ENCODE measurements around the gene KREMEN1.

The KREMEN1 gene

GRCh38 chr22:29053048-29053702, 19.7 kb upstream of the KREMEN1 start:
- WGBS (ENCODE audit: extremely low coverage, insufficient coverage, low lambda C conversion rate), result no CpG with 5 or more reads among the region's 8 CpGs
- H2AK5ac ChIP-seq (ENCODE audit: low read length), result no peak overlapping the region
- H3K4me2 ChIP-seq (ENCODE audit: low read length), result no peak overlapping the region
- no peak overlapping the region for H2BK15ac ChIP-seq (replicated peaks; ENCODE audit: low read depth)
- H3K56ac ChIP-seq (ENCODE audit: low read length), result no peak overlapping the region
- no peak overlapping the region for H3K4ac ChIP-seq (ENCODE audit: low read depth, low read length)
- no peaks in the 10 kb centered on the region for H3K79me2 ChIP-seq (ENCODE audit: control insufficient read depth, insufficient read depth, low read length)
- no peak overlapping the region for H3K23ac ChIP-seq (ENCODE audit: low read length)
- no peak overlapping the region for H4K5ac ChIP-seq (ENCODE audit: low read length)
- no peak overlapping the region for H3K27ac ChIP-seq (ENCODE audit: low read depth, low read length)
- no peaks in the 10 kb centered on the region for H3K27me3 ChIP-seq (ENCODE audit: insufficient read depth, low read length, poor library complexity)
- no peak overlapping the region for H3K18ac ChIP-seq (ENCODE audit: low read length)
- DNase-seq, result no peak
- no peak overlapping the region for H2BK120ac ChIP-seq (ENCODE audit: low read depth, low read length)
- H3K4me1 ChIP-seq (ENCODE audit: control insufficient read depth, low read depth, low read length), result peaks cover 5% of the 10 kb centered on the region
- no peak overlapping the region for H3K4me3 ChIP-seq (ENCODE audit: low read length)
- peaks cover 2% of the 10 kb centered on the region for H3K36me3 ChIP-seq (ENCODE audit: control insufficient read depth, insufficient read depth, low read length)
- no peaks in the 10 kb centered on the region for H3K79me1 ChIP-seq (ENCODE audit: low read length)
- H3K9ac ChIP-seq (ENCODE audit: low read length), result no peak overlapping the region
- H4K8ac ChIP-seq (ENCODE audit: low read depth, low read length), result no peak overlapping the region
- H2BK5ac ChIP-seq (ENCODE audit: low read length), result no peak overlapping the region

GRCh38 chr22:29054251-29054767, 18.5 kb upstream of the KREMEN1 start:
- Histone ChIP-seq H3K36me3 (ENCODE audit: control insufficient read depth, insufficient read depth, low read length) (no peaks in the 10 kb centered on the region), H2BK15ac (replicated peaks; ENCODE audit: low read depth) (no peak overlapping the region), H3K79me2 (ENCODE audit: control insufficient read depth, insufficient read depth, low read length) (no peaks in the 10 kb centered on the region), H3K18ac (ENCODE audit: low read length) (no peak overlapping the region), H3K4me1 (ENCODE audit: control insufficient read depth, low read depth, low read length) (peaks cover 5% of the 10 kb centered on the region), H3K9ac (ENCODE audit: low read length) (no peak overlapping the region), H3K79me1 (ENCODE audit: low read length) (no peaks in the 10 kb centered on the region), H3K23ac (ENCODE audit: low read length) (no peak overlapping the region), H2BK5ac (ENCODE audit: low read length) (no peak overlapping the region), H3K27ac (ENCODE audit: low read depth, low read length) (no peak overlapping the region), H2BK120ac (ENCODE audit: low read depth, low read length) (no peak overlapping the region), H3K4me2 (ENCODE audit: low read length) (no peak overlapping the region), H3K27me3 (ENCODE audit: insufficient read depth, low read length, poor library complexity) (no peaks in the 10 kb centered on the region), H3K4ac (ENCODE audit: low read depth, low read length) (no peak overlapping the region), H3K56ac (ENCODE audit: low read length) (peak overlapping the region; percentile 22), H4K5ac (ENCODE audit: low read length) (no peak overlapping the region), H4K8ac (ENCODE audit: low read depth, low read length) (no peak overlapping the region), H2AK5ac (ENCODE audit: low read length) (no peak overlapping the region), H3K4me3 (ENCODE audit: low read length) (no peak overlapping the region)
- no peak for DNase-seq
- no CpG with 5 or more reads among the region's 10 CpGs for WGBS (ENCODE audit: extremely low coverage, insufficient coverage, low lambda C conversion rate)

GRCh38 chr22:29055192-29055830, 17.5 kb upstream of the KREMEN1 start:
- no CpG with 5 or more reads among the region's 14 CpGs for WGBS (ENCODE audit: extremely low coverage, insufficient coverage, low lambda C conversion rate)

GRCh38 chr22:29056472-29056871, 16.4 kb upstream of the KREMEN1 start:
- no peak overlapping the region for H3K56ac ChIP-seq (ENCODE audit: low read length)
- no peak overlapping the region for H3K4me2 ChIP-seq (ENCODE audit: low read length)
- no peak overlapping the region for H3K23ac ChIP-seq (ENCODE audit: low read length)
- H3K79me1 ChIP-seq (ENCODE audit: low read length), result no peaks in the 10 kb centered on the region
- H3K36me3 ChIP-seq (ENCODE audit: control insufficient read depth, insufficient read depth, low read length), result no peaks in the 10 kb centered on the region
- DNase-seq, result no peak
- H3K4ac ChIP-seq (ENCODE audit: low read depth, low read length), result no peak overlapping the region
- peak overlapping the region; percentile 25 for H3K18ac ChIP-seq (ENCODE audit: low read length)
- no peak overlapping the region for H3K4me3 ChIP-seq (ENCODE audit: low read length)
- H3K27ac ChIP-seq (ENCODE audit: low read depth, low read length), result no peak overlapping the region
- H4K5ac ChIP-seq (ENCODE audit: low read length), result no peak overlapping the region
- no peak overlapping the region for H2BK15ac ChIP-seq (replicated peaks; ENCODE audit: low read depth)
- H2BK120ac ChIP-seq (ENCODE audit: low read depth, low read length), result no peak overlapping the region
- WGBS (ENCODE audit: extremely low coverage, insufficient coverage, low lambda C conversion rate), result no CpG with 5 or more reads among the region's 3 CpGs
- no peak overlapping the region for H2BK5ac ChIP-seq (ENCODE audit: low read length)
- no peak overlapping the region for H3K9ac ChIP-seq (ENCODE audit: low read length)
- peaks cover 5% of the 10 kb centered on the region for H3K4me1 ChIP-seq (ENCODE audit: control insufficient read depth, low read depth, low read length)
- H4K8ac ChIP-seq (ENCODE audit: low read depth, low read length), result no peak overlapping the region
- no peak overlapping the region for H2AK5ac ChIP-seq (ENCODE audit: low read length)
- no peaks in the 10 kb centered on the region for H3K27me3 ChIP-seq (ENCODE audit: insufficient read depth, low read length, poor library complexity)
- H3K79me2 ChIP-seq (ENCODE audit: control insufficient read depth, insufficient read depth, low read length), result no peaks in the 10 kb centered on the region

More at GRCh38 chr22:29055192-29055830, 17.5 kb upstream of the KREMEN1 start:
- Histone ChIP-seq H3K79me1 (ENCODE audit: low read length) (no peaks in the 10 kb centered on the region), H3K56ac (ENCODE audit: low read length) (peak overlapping the region; percentile 5), H3K23ac (ENCODE audit: low read length) (no peak overlapping the region), H3K27me3 (ENCODE audit: insufficient read depth, low read length, poor library complexity) (no peaks in the 10 kb centered on the region), H3K4me2 (ENCODE audit: low read length) (no peak overlapping the region), H3K4ac (ENCODE audit: low read depth, low read length) (no peak overlapping the region), H3K4me1 (ENCODE audit: control insufficient read depth, low read depth, low read length) (peaks cover 5% of the 10 kb centered on the region), H2BK120ac (ENCODE audit: low read depth, low read length) (no peak overlapping the region), H3K79me2 (ENCODE audit: control insufficient read depth, insufficient read depth, low read length) (no peaks in the 10 kb centered on the region), H2BK5ac (ENCODE audit: low read length) (no peak overlapping the region), H3K27ac (ENCODE audit: low read depth, low read length) (no peak overlapping the region), H3K4me3 (ENCODE audit: low read length) (no peak overlapping the region), H3K18ac (ENCODE audit: low read length) (no peak overlapping the region), H2AK5ac (ENCODE audit: low read length) (no peak overlapping the region), H3K36me3 (ENCODE audit: control insufficient read depth, insufficient read depth, low read length) (no peaks in the 10 kb centered on the region), H2BK15ac (replicated peaks; ENCODE audit: low read depth) (no peak overlapping the region), H4K5ac (ENCODE audit: low read length) (no peak overlapping the region), H3K9ac (ENCODE audit: low read length) (no peak overlapping the region), H4K8ac (ENCODE audit: low read depth, low read length) (no peak overlapping the region)
- peak; percentile 48 for DNase-seq

- H3K4me3 ChIP-seq (ENCODE audit: low read length), result no peak overlapping the region
- H4K8ac ChIP-seq (ENCODE audit: low read depth, low read length), result no peak overlapping the region
- no peaks in the 10 kb centered on the region for H3K36me3 ChIP-seq (ENCODE audit: control insufficient read depth, insufficient read depth, low read length)
- H4K5ac ChIP-seq (ENCODE audit: low read length), result no peak overlapping the region
- no peaks in the 10 kb centered on the region for H3K79me2 ChIP-seq (ENCODE audit: control insufficient read depth, insufficient read depth, low read length)
- H2AK5ac ChIP-seq (ENCODE audit: low read length), result no peak overlapping the region
- H3K4me1 ChIP-seq (ENCODE audit: control insufficient read depth, low read depth, low read length), result peaks cover 4% of the 10 kb centered on the region
- H3K23ac ChIP-seq (ENCODE audit: low read length), result no peak overlapping the region
- no peak overlapping the region for H3K4ac ChIP-seq (ENCODE audit: low read depth, low read length)
- no peaks in the 10 kb centered on the region for H3K79me1 ChIP-seq (ENCODE audit: low read length)
- H3K4me2 ChIP-seq (ENCODE audit: low read length), result no peak overlapping the region
- H2BK5ac ChIP-seq (ENCODE audit: low read length), result no peak overlapping the region
- no peaks in the 10 kb centered on the region for H3K27me3 ChIP-seq (ENCODE audit: insufficient read depth, low read length, poor library complexity)
- DNase-seq, result peak; percentile 57
- no peak overlapping the region for H3K27ac ChIP-seq (ENCODE audit: low read depth, low read length)
- no peak overlapping the region for H3K18ac ChIP-seq (ENCODE audit: low read length)
- H2BK120ac ChIP-seq (ENCODE audit: low read depth, low read length), result no peak overlapping the region
- no CpG with 5 or more reads among the region's 12 CpGs for WGBS (ENCODE audit: extremely low coverage, insufficient coverage, low lambda C conversion rate)
- no peak overlapping the region for H3K9ac ChIP-seq (ENCODE audit: low read length)
- H2BK15ac ChIP-seq (replicated peaks; ENCODE audit: low read depth), result no peak overlapping the region
- no peak overlapping the region for H3K56ac ChIP-seq (ENCODE audit: low read length)
Observed at GRCh38 chr22:29060251-29060869, 12.5 kb upstream of the KREMEN1 start.
